SK-N-SH treated with all-trans-retinoic acid at 6 μM for 48 hours (cell line): ENCODE measurements around the gene PTOV1.

Experiments used
- ATAC-seq: fragments of 200-7000 bp; cut with Tn5 transposase; 3 replicates; pipeline ENCODE4 v1.9.1; 2020; ENCODE audit warnings: mild to moderate bottlenecking, moderate library complexity
- BACH2 ChIP-seq: fragments of 250-450 bp; sonication (Bioruptor Pico); IDR thresholded peaks from 2 replicates; pipeline ENCODE4 v1.9.0; 2021; ENCODE audit warnings: mild to moderate bottlenecking, borderline replicate concordance
- CSDC2 ChIP-seq: fragments of 250-450 bp; sonication (Bioruptor Pico); IDR thresholded peaks from 2 replicates; pipeline ENCODE4 v1.5.0; 2020; ENCODE audit warnings: mild to moderate bottlenecking, moderate library complexity
- ESRRG ChIP-seq: fragments of 250-450 bp; sonication (Bioruptor Pico); IDR thresholded peaks from 2 replicates; pipeline ENCODE4 v1.6.1; 2021; ENCODE audit warnings: mild to moderate bottlenecking
- GLIS3 ChIP-seq: fragments of 250-450 bp; sonication (Bioruptor Pico); IDR thresholded peaks from 2 replicates; pipeline ENCODE4 v1.5.0; 2020; ENCODE audit warnings: mild to moderate bottlenecking, moderate library complexity
- ISL1 ChIP-seq: fragments of 250-450 bp; sonication (Bioruptor Pico); IDR thresholded peaks from 2 replicates; pipeline ENCODE4 v2.1.2; 2022; ENCODE audit warnings: mild to moderate bottlenecking, moderate library complexity
- OSR1 ChIP-seq: fragments of 250-450 bp; sonication (Bioruptor Pico); IDR thresholded peaks from 2 replicates; pipeline ENCODE4 v1.8.0; 2022; ENCODE audit warnings: moderate library complexity, mild to moderate bottlenecking, inconsistent platforms
- PATZ1 ChIP-seq: fragments of 250-450 bp; sonication (Bioruptor Pico); IDR thresholded peaks from 2 replicates; pipeline ENCODE4 v1.8.0; 2020; ENCODE audit warnings: mild to moderate bottlenecking, moderate library complexity, borderline replicate concordance
- POU6F1 ChIP-seq: fragments of 250-450 bp; sonication (Bioruptor Pico); IDR thresholded peaks from 2 replicates; pipeline ENCODE4 v1.8.0; 2021; ENCODE audit warnings: low read depth, mild to moderate bottlenecking, moderate library complexity, borderline replicate concordance
- PPARA ChIP-seq: fragments of 250-450 bp; sonication (Bioruptor Pico); IDR thresholded peaks from 2 replicates; pipeline ENCODE4 v1.5.0; 2020; ENCODE audit warnings: mild to moderate bottlenecking, borderline replicate concordance
- RARB ChIP-seq: fragments of 250-450 bp; sonication (Bioruptor Pico); IDR thresholded peaks from 2 replicates; pipeline ENCODE4 v1.8.0; 2021; ENCODE audit warnings: mild to moderate bottlenecking, moderate library complexity
- TOX ChIP-seq: fragments of 250-450 bp; sonication (Bioruptor Pico); IDR thresholded peaks from 2 replicates; pipeline ENCODE4 v1.8.0; 2021; ENCODE audit warnings: mild to moderate bottlenecking, moderate library complexity, borderline replicate concordance
- TSHZ2 ChIP-seq: fragments of 250-450 bp; sonication (Bioruptor Pico); IDR thresholded peaks from 2 replicates; pipeline ENCODE4 v1.5.0; 2020; ENCODE audit warnings: mild to moderate bottlenecking, moderate library complexity
- ZC3H10 ChIP-seq: fragments of 250-450 bp; sonication (Bioruptor Pico); IDR thresholded peaks from 2 replicates; pipeline ENCODE4 v1.5.1; 2021; ENCODE audit warnings: mild to moderate bottlenecking, moderate library complexity
- ZFP3 ChIP-seq: fragments of 250-450 bp; sonication (Bioruptor Pico); IDR thresholded peaks from 2 replicates; pipeline ENCODE4 v1.5.0; 2020; ENCODE audit warnings: mild to moderate bottlenecking, moderate library complexity
- ZFP30 ChIP-seq: fragments of 450-650 bp; formaldehyde crosslinking; IDR thresholded peaks from 2 replicates; pipeline ENCODE4 v1.5.0; 2022; ENCODE audit warnings: mild to moderate bottlenecking, moderate library complexity
- ZNF565 ChIP-seq: fragments of 450-650 bp; formaldehyde crosslinking; conservative IDR thresholded peaks from 2 replicates; pipeline ENCODE4 v1.5.0; 2020; ENCODE audit warnings: low read depth, mild to moderate bottlenecking, moderate library complexity
- ZNF70 ChIP-seq: fragments of 450-650 bp; formaldehyde crosslinking; IDR thresholded peaks from 2 replicates; pipeline ENCODE4 v1.5.0; 2020; ENCODE audit warnings: mild to moderate bottlenecking, moderate library complexity
- ZNF8 ChIP-seq: fragments of 450-650 bp; formaldehyde crosslinking; IDR thresholded peaks from 2 replicates; pipeline ENCODE4 v1.5.0; 2020; ENCODE audit warnings: mild to moderate bottlenecking, moderate library complexity
- TF ChIP-seq, protein P1 (sequence below): fragments of 250-450 bp; sonication (Bioruptor Pico); IDR thresholded peaks from 2 replicates; pipeline ENCODE4 v1.5.1; 2020; ENCODE audit warnings: low read depth, mild to moderate bottlenecking, moderate library complexity

The PTOV1 gene

DNA sequence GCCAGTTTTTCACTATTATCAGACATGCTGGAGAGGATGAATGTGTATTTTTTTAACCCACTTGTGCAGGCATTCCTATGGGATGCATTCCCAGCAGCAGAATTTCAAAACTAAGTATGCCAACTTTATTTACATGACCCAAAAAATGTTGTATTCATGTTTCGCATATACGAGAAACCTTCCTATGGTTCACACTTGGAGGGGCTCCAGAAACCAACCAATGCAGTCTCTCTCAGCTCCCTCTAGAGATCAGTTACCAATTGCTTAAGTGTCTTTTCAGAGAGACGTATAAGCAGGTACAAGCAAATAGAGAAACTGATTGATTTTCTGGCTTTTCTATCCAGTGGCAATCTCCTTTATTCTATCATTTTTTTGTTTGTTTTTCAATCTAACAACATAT, 5.5 kb upstream of the PTOV1 start:
- TF ChIP-seq TSHZ2 (CRISPR knock-in tag) (no peak), ZNF8 (CRISPR knock-in tag) (no peak), ZC3H10 (no peak), GLIS3 (CRISPR knock-in tag) (no peak), ZFP3 (CRISPR knock-in tag) (no peak), PPARA (CRISPR knock-in tag) (no peak), BACH2 (no peak), ZNF70 (CRISPR knock-in tag) (no peak), POU6F1 (CRISPR knock-in tag) (no peak), CSDC2 (no peak), TOX (CRISPR knock-in tag) (no peak), ZFP30 (CRISPR knock-in tag) (no peak)
- ATAC-seq, result no peak

DNA sequence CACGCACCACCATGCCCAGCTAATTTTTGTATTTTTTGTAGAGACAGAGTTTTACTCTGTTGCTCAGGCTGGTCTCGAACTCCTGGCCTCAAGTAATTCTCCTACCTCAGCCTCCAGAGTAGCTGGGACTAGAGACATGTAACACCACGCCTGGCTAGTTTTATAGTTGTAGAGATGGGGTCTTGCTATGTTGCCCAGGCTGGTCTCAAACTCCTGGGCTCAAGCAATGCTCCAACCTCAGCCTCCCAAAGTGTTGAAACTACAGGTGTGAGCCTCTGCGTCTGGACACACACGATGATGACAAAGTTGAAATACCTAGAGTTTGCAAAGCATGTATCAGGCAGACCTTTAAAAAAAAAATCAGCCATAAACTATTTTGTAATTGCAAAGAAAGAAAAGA, 4.6 kb upstream of the PTOV1 start:
- ATAC-seq, result no peak

More for the DNA sequence above, 4.6 kb upstream of the PTOV1 start:
- TF ChIP-seq RARB (CRISPR knock-in tag) (no peak), TSHZ2 (CRISPR knock-in tag) (no peak), POU6F1 (CRISPR knock-in tag) (no peak), CSDC2 (no peak), PPARA (CRISPR knock-in tag) (no peak), ZFP3 (CRISPR knock-in tag) (no peak), TOX (CRISPR knock-in tag) (no peak), ZNF565 (CRISPR knock-in tag) (no peak), ISL1 (no peak), PATZ1 (CRISPR knock-in tag) (no peak), ESRRG (CRISPR knock-in tag) (no peak), OSR1 (CRISPR knock-in tag) (no peak)
- TF ChIP-seq, protein P1, sequence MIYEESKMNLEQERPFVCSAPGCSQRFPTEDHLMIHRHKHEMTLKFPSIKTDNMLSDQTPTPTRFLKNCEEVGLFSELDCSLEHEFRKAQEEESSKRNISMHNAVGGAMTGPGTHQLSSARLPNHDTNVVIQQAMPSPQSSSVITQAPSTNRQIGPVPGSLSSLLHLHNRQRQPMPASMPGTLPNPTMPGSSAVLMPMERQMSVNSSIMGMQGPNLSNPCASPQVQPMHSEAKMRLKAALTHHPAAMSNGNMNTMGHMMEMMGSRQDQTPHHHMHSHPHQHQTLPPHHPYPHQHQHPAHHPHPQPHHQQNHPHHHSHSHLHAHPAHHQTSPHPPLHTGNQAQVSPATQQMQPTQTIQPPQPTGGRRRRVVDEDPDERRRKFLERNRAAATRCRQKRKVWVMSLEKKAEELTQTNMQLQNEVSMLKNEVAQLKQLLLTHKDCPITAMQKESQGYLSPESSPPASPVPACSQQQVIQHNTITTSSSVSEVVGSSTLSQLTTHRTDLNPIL (CRISPR knock-in tag), result no peak
